ENCODE data around the gene ISM1. TPM values are rescaled to one million over a fixed set of nuclear protein-coding genes. Genes with fewer than 3 reads are reported as not detected.

ISM1 gene
- total RNA-seq, 1 experiment from 2014 or later = 0.20 TPM

DNA sequence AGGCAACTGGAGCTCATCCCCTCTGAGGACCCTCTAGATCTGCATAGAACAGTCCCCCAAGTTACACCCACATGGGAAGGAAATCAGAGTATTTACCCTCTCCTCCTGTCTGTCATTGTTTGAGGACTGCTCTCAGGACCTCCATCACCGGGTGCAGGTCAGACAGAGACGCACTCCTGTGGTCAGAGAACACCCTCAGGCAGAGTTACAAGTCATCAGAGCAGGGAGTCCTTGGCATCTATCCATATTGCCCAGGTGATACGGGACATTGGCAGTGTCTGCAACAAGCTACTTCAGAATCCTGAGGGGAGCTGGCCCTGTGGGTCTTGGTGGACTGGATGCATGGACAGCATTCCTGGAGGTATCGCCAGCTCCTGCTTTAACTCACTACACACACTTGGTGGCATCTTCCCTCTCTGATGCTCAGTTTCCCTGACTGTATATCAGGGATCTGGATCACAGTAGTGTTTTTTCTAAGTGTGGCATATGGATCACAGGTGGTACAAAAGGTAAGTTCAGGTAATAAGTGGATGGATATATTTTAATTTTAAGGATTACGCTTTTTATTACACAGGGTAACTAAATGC lies 15.1 kb upstream of the ISM1 start:
- H3K18ac ChIP-seq (ENCODE audit: insufficient read length, low read depth, low read length) = no peak overlapping the region
- H3K56ac ChIP-seq (ENCODE audit: insufficient read length, low read depth, low read length) = no peak overlapping the region
- H2BK20ac ChIP-seq (ENCODE audit: low read depth, low read length, poor library complexity, severe bottlenecking) = no peak overlapping the region
- no peak overlapping the region for H2BK5ac ChIP-seq (ENCODE audit: insufficient read length, low read length)
- H3K27ac ChIP-seq (ENCODE audit: insufficient read length, low read depth, low read length) = no peak overlapping the region
- TF ChIP-seq CTCF (conservative IDR thresholded peaks at IDR 0.05) = no peak
- no peaks in the 10 kb centered on the region for H3K9me3 Mint-ChIP-seq
- no peaks in the 10 kb centered on the region for H3K27me3 ChIP-seq (ENCODE audit: insufficient read depth, low read length)
- no peak overlapping the region for H3K4ac ChIP-seq (ENCODE audit: low read depth, low read length)
- H4K20me1 ChIP-seq (ENCODE audit: control insufficient read depth, insufficient read depth, insufficient read length) = no peaks in the 10 kb centered on the region
- no peak overlapping the region for H3T11ph ChIP-seq (ENCODE audit: low read length)
- H4K5ac ChIP-seq (ENCODE audit: insufficient read length, low read depth, low read length) = no peak overlapping the region
- no peak overlapping the region for H2BK120ac ChIP-seq (ENCODE audit: low read depth, low read length, poor library complexity, severe bottlenecking)
- H3K4me1 Mint-ChIP-seq = peaks cover 6 to 10% of the 10 kb centered on the region in 2 experiments
- H3K27me3 Mint-ChIP-seq (ENCODE audit: low read depth) = peaks cover 3% of the 10 kb centered on the region
- no CpG with 5 or more reads among the region's 5 CpGs for WGBS (ENCODE audit: extremely low coverage, insufficient read length, low lambda C conversion rate)
- H2BK12ac ChIP-seq (ENCODE audit: insufficient read length, low read depth, low read length) = no peak overlapping the region
- H3K27ac Mint-ChIP-seq = no peak overlapping the region
- H3K79me2 ChIP-seq (ENCODE audit: insufficient read depth, low read length) = no peaks in the 10 kb centered on the region
- H3K9ac ChIP-seq (ENCODE audit: extremely low read depth, insufficient read length, low read length) = no peak overlapping the region
- no peak overlapping the region for H4K8ac ChIP-seq (replicated peaks; ENCODE audit: insufficient read length, low read depth, low read length)
- no peak overlapping the region for H2AFZ ChIP-seq (ENCODE audit: low read length)
- no peaks in the 10 kb centered on the region for H3K36me3 Mint-ChIP-seq (ENCODE audit: insufficient read depth in 1 of 3, low read depth in 3 of 3)
- DNase-seq = no peak
- H3K23ac ChIP-seq (ENCODE audit: insufficient read length, low read depth, low read length) = no peak overlapping the region
- H2AK5ac ChIP-seq (ENCODE audit: insufficient read length, low read length) = no peak overlapping the region
- H3K14ac ChIP-seq (ENCODE audit: insufficient read depth, low read length) = no peak overlapping the region
- H3K4me1 ChIP-seq (ENCODE audit: insufficient read depth, low read length) = peaks cover under 1% of the 10 kb centered on the region; the same call in 1 of the 2 replicates
- no peak overlapping the region for H4K91ac ChIP-seq (ENCODE audit: insufficient read length, low read depth, low read length)
- H3K9me3 ChIP-seq (ENCODE audit: control insufficient read depth, low read depth, low read length) = no peaks in the 10 kb centered on the region
- no peak overlapping the region for H3K4me2 ChIP-seq (ENCODE audit: insufficient read depth, insufficient read length, low read length)
- no peaks in the 10 kb centered on the region for H3K79me1 ChIP-seq (ENCODE audit: insufficient read depth, low read depth, low read length, poor library complexity, severe bottlenecking)
- H3K23me2 ChIP-seq (ENCODE audit: insufficient read length, low read depth, low read length, poor library complexity, severe bottlenecking) = no peaks in the 10 kb centered on the region
- H2BK15ac ChIP-seq (ENCODE audit: low read depth, low read length) = no peak overlapping the region
- H3K4me3 Mint-ChIP-seq = no peak overlapping the region

Measured in H9 (cell line).